Measurements from ENCODE around the gene ABI3BP.

DNA sequence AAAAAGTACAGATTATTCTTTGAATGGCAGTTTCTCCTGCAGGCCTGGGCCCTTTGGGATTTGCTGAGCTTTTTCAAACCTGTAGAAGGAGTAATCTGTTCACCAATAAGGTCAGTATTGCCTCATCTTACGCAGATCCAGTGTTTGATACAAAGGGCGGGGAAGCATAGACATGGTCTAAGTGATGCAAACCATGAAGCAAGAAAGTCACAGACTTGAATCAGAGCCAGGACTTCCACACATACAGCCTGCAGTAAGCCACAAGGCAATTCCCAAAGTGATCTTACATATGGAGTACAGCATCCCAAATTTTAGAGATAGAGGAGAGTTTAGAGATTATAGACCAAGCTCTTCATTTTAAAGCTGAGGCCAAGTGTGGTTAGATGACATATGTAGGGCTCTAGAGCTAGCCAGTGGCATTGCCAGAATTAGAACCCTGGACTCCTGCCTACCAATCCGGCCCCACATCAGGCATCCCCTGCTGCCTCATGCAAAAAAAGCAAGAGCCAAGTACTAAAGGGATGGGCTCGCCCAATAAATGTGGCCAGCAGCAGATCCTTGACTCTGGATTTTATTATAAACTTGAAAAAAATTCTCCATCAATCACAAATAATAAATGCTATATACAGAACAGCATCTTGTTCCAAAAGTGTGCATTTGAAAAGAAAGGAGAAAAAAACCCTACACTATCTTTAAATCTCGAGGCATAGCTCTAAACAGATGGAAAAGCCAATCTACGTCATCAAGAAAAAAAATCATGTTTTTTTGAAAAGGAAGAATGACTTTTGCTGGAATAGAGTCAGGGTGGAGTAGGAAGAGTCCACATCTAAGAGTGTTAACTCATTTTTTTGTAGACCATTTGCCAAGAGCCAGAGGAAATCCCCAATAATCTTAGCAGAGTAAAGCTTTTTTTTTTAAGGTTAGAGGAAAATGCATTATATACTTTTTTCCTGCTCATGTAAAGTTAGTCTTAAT lies 24.0 kb downstream of the ABI3BP start:
- TF ChIP-seq POLR2AphosphoS5 (IDR thresholded peaks at IDR 0.05; ENCODE audit: low read length) = no peak
- TF ChIP-seq, protein P1, sequence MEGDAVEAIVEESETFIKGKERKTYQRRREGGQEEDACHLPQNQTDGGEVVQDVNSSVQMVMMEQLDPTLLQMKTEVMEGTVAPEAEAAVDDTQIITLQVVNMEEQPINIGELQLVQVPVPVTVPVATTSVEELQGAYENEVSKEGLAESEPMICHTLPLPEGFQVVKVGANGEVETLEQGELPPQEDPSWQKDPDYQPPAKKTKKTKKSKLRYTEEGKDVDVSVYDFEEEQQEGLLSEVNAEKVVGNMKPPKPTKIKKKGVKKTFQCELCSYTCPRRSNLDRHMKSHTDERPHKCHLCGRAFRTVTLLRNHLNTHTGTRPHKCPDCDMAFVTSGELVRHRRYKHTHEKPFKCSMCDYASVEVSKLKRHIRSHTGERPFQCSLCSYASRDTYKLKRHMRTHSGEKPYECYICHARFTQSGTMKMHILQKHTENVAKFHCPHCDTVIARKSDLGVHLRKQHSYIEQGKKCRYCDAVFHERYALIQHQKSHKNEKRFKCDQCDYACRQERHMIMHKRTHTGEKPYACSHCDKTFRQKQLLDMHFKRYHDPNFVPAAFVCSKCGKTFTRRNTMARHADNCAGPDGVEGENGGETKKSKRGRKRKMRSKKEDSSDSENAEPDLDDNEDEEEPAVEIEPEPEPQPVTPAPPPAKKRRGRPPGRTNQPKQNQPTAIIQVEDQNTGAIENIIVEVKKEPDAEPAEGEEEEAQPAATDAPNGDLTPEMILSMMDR (IDR thresholded peaks at IDR 0.05 in 2 of 3, conservative IDR thresholded peaks at IDR 0.05 in 1 of 3; ENCODE audit: control insufficient read depth in 2 of 3, extremely low read depth in 1 of 3, insufficient read depth in 1 of 3, low read depth in 3 of 3, low read length in 3 of 3) = no peak
- TF ChIP-seq JUND (IDR thresholded peaks at IDR 0.05; ENCODE audit: low read depth, low read length) = no peak
- no peak for TF ChIP-seq SREBF1 (IDR thresholded peaks at IDR 0.05; ENCODE audit: low read length)
